Measurements from ENCODE around the gene URB2. TPM values are rescaled to one million over a fixed set of nuclear protein-coding genes. Genes with fewer than 3 reads are reported as not detected.

URB2 gene
- total RNA-seq, 4 donors from 2014 or later, result 5.7 to 7.7 (median 6.3) TPM

GRCh38 chr1:229607370-229607769 lies 18.7 kb upstream of the URB2 start:
- 91 to 96% methylated on average over 2 of the region's 2 CpGs for WGBS, 2 donors
- no peak for TF ChIP-seq CTCF (IDR thresholded peaks at IDR 0.05)
- no peak for TF ChIP-seq POLR2A (IDR thresholded peaks at IDR 0.05)
- intact Hi-C loops (cut with DNase I; ENCODE audit: low total_unique reads), result no loop called here
- DNase-seq (ENCODE audit: low spot score in 2 of 2), result no peak
- no peak overlapping the region for H3K4me3 ChIP-seq (ENCODE audit: low read depth, poor library complexity, severe bottlenecking)

GRCh38 chr1:229608590-229608989 lies 17.5 kb upstream of the URB2 start:
- WGBS, 2 donors, result 93 to 95% methylated on average over 2 of the region's 2 CpGs
- no peak overlapping the region for H3K4me3 ChIP-seq (ENCODE audit: low read depth, poor library complexity, severe bottlenecking)
- no peak for DNase-seq (ENCODE audit: low spot score in 2 of 2)
- TF ChIP-seq CTCF (IDR thresholded peaks at IDR 0.05) (no peak), POLR2A (IDR thresholded peaks at IDR 0.05) (no peak)
- intact Hi-C loops (cut with DNase I; ENCODE audit: low total_unique reads), result no loop called here

GRCh38 chr1:229613938-229614337 lies 12.1 kb upstream of the URB2 start:
- DNase-seq (ENCODE audit: low spot score in 2 of 2), result no peak
- no peak overlapping the region for H3K4me3 ChIP-seq (ENCODE audit: low read depth, poor library complexity, severe bottlenecking)
- intact Hi-C loops (cut with DNase I; ENCODE audit: low total_unique reads), result no loop called here
- WGBS, 2 donors, result 91 to 96% methylated on average over 5 of the region's 5 CpGs
- TF ChIP-seq POLR2A (IDR thresholded peaks at IDR 0.05), result no peak
- TF ChIP-seq CTCF (IDR thresholded peaks at IDR 0.05), result no peak

DNA sequence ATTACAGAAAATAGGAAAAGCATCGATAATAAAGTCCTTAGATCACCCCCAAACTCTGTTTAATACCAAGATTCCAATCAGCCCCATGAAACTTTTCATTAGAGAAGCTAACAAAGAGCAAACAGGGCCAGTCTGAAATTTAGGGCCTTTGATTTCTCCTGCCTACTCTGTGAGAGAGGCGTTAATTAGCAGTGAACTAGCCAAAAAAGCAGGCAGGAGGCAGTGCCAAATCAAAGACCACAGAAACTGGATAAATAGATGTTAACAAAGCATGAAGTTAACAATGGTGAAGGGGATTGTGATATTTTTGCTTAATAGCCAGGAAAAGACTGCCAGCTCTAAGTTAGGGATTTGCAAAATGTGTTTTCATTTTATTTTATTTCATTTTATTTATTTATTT lies 11.3 kb upstream of the URB2 start:
- DNase-seq (ENCODE audit: low spot score in 2 of 2), result no peak
- intact Hi-C loops (cut with DNase I; ENCODE audit: low total_unique reads), result no loop called here
- no peak for TF ChIP-seq CTCF (IDR thresholded peaks at IDR 0.05)
- no peak for TF ChIP-seq POLR2A (IDR thresholded peaks at IDR 0.05)
- no peak overlapping the region for H3K4me3 ChIP-seq (ENCODE audit: low read depth, poor library complexity, severe bottlenecking)
- 64 to 84% methylated on average over 2 of the region's 2 CpGs for WGBS, 2 donors

DNA sequence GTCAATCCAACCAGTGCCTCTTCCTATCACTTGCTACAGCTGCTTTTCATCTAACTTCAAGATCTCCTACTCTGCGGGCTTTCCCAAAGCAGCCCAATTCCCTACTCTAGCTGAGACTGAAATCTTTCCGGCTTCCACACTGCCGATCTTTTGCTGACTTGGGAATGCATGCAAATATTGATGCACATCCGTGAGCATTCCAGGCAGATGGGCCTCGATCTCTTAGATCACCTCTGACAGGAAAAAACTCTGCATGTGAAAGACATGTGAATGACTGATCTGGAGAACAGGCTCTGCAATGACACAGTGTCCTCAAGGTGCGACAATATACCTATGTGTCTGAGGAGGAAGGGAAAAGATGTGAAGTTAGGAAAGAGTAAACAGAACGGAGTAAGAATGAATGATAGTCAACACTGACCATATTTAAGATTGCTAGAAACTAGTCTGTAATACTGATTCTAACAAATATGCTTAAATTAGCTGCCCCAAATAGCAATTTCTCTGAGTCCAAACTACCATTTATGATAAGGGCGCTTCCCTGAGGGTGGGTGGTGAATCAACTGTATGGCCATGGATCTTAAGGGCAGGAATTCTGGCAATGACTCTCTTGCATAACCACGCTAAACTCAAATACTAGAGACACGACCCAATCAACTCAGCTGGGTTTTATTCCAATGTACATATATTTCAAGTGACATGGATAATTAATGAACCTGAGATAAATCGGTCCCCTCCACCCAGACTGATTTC lies 8.5 kb upstream of the URB2 start:
- DNase-seq (ENCODE audit: low spot score in 2 of 2), result no peak
- intact Hi-C loops (cut with DNase I; ENCODE audit: low total_unique reads), result no loop called here
- 79 to 82% methylated on average over 11 of the region's 11 CpGs for WGBS, 2 donors
- no peak for TF ChIP-seq POLR2A (IDR thresholded peaks at IDR 0.05)
- no peak for TF ChIP-seq CTCF (IDR thresholded peaks at IDR 0.05)
- H3K4me3 ChIP-seq (ENCODE audit: low read depth, poor library complexity, severe bottlenecking), result no peak overlapping the region

DNA sequence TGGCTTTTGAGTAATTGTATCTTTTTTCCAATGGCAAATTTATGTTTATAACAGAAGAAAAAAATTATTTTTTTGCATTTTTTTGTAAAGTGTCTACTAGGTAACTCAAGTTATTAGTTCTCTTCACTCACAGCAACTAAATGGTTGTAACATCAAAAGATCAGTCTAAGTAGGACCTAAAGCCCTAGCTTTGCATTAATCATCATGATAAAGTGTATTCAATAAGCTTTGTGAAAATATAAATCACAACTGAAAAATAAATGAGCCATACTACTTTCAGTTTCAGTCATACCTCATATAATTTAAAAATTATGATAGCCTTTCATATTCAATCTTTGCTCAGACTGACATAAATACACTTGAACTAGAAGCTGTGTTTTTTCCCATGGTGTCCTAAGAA lies 7.0 kb upstream of the URB2 start:
- intact Hi-C loops (cut with DNase I; ENCODE audit: low total_unique reads), result no loop called here
- H3K4me3 ChIP-seq (ENCODE audit: low read depth, poor library complexity, severe bottlenecking), result no peak overlapping the region
- no peak for DNase-seq (ENCODE audit: low spot score in 2 of 2)
- TF ChIP-seq CTCF (IDR thresholded peaks at IDR 0.05) (no peak), POLR2A (IDR thresholded peaks at IDR 0.05) (no peak)
